ENCODE measurements around the gene SLC2A10.
A peak's percentile ranks its signal among the peaks of the same experiment; 100 is the strongest.

SLC2A10 gene

GRCh38 chr20:46701986-46702385, 7.5 kb upstream of the SLC2A10 start:
- DNase-seq (ENCODE audit: low spot score), result no peak
- no peak for FAIRE-seq

DNA sequence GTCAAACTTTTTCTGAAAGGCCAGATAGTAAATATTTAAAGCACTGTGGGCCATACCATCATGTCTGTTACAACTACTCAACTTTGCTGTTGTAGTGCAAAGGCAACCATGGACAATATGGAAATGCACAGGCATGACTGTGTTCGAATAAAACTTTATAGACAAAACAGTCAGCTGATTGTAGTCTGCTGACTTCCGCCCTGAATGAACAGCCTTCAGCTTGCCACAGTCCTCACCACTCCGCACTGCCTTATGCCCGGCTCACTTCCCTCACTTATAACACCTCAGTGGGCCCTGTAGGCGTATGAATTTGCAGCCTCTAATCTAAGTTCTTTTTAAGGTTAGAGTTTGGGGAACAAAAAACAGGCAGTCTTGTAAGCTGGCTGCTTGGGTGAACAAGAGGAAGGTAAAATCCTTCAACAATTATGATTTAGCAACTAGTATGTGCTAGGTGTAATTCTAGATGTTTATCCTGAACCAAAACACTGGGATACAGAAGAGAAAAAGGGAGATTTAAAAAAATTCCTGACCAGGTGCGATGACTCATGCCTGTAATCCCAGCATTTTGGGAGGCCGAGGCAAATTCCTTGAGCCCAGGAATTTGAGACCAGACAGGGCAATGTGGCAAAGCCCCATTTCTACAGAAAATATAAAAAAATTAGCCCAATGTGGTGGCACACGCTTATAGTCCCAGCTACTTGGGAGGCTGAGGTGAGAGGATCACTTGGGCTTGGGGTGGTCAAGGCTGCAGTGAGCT, 6.8 kb upstream of the SLC2A10 start:
- FAIRE-seq (no peak), DNase-seq (ENCODE audit: low spot score) (peak; percentile 55)

DNA sequence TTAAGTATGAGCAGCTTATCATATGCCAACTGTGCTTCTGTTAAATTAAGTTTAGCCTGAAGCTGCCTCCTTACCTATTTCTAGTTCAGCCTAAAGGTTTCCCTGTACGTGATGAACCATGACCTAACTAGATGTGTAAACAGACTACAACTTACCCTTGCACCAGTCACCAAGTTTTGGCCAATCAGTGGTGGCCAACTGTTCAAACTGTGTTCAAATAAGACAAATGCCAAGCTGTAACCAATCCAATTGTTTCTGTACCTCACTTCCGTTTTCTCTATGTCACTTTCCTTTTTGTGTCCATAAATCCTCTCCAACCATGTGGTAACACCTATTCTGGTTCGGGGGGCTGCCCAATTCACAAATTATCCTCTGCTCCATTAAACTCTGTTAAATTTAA, 6.0 kb upstream of the SLC2A10 start:
- peak; percentile 89 for FAIRE-seq

DNA sequence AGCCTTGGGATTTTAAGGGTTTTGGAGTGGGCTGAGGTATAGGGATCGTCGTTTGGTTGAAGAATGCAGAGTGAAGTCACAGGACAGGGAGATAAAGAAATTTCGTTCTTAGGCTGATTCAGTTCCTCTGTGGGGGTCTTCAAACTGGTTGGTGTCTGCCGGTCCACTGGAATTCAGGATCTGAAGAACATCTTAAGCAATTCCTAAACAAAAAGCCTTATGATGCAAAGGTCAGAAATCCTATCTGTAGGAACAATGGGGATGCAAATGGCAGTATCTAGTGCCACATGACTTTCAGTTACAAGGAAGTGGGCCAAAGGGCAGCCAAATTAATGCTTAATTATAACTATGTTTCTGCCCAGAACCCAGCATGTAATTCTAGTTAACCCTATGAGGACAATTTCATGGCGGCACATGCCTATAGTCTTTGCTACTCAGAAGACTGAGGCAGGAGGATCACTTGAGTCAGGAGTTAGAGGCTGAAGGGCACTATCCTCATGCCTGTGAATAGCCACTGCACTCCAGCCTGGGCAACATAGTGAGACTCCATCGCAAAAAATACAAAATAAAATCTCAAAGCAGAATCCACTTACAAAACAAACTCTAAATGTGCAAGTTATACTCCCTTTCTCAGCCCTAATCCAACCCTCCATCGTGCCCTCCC, 4.6 kb upstream of the SLC2A10 start:
- FAIRE-seq (no peak), DNase-seq (ENCODE audit: low spot score) (no peak)

More for the DNA sequence above, 6.0 kb upstream of the SLC2A10 start:
- DNase-seq (ENCODE audit: low spot score), result no peak

DNA sequence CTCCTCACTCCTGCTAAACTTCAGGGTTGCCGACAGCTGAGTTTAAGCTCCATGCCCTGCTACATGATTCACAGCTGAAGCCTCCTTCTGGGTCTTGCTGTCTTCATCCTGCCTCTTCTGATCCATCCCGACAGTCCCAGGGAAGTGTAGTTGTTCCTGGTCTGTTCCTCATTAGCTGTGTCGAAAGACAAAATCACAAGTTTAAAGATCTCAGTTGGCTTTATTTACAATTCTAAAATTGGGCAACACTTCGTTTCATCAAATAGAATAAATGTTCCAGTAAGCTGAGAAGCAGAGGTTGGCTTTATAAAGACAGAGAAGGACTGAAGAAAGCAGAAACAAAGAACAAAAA, 4.1 kb upstream of the SLC2A10 start:
- FAIRE-seq, result peak; percentile 17
- no peak for DNase-seq (ENCODE audit: low spot score)

DNA sequence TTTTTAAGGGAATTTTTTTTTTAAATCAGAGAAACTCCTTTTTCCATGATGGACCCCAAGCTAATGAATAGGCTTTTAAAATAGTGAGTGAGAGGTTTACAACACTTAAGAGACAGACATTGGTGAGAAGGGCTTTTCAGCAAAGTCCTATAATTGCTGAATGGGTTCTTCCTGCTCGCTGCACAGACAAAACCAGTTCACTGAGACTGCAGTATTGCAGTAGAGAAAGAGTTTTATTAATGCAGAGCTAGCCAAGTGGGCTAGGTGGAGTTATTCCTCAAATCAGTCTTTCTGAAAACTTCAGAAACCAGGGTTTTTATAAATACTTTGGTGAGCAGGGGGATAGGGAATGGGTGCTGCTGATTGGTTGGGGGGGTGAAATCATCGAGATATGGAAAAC, 3.2 kb upstream of the SLC2A10 start:
- DNase-seq (ENCODE audit: low spot score) (no peak), FAIRE-seq (no peak)

DNA sequence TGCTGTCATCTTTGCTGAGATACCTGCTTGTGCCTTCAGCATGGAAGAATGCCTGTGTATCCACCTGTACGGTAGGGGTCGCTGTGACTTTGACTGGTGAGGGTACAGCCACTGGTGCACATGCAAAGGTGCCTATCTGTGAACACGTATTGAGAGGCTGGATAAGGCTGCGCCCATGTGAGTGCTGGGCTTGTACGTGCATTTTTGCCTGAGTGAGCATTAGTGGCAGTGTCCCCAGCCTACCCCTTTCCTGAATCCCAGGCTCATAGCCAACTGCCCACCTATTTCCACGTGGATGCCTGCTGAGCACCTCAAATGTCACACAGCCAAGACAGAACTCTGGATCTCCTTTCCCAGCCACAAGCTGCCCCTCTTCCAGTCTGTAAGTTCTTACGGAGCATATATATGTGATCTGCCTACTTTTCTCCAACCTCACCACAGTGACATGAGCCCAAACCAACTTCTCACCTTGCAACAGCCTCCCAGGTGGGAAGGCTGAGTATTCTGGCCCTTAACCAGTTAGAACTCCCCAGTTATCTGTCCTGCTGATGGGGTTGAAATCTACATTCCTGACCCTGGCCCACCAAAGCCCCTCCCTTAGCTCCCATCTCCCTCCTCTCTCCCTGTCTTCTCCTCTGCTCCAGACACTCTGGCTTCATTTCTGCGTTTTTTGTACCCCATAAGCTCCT, 1.1 kb upstream of the SLC2A10 start:
- DNase-seq (ENCODE audit: low spot score), result no peak
- peak; percentile 40 for FAIRE-seq

DNA sequence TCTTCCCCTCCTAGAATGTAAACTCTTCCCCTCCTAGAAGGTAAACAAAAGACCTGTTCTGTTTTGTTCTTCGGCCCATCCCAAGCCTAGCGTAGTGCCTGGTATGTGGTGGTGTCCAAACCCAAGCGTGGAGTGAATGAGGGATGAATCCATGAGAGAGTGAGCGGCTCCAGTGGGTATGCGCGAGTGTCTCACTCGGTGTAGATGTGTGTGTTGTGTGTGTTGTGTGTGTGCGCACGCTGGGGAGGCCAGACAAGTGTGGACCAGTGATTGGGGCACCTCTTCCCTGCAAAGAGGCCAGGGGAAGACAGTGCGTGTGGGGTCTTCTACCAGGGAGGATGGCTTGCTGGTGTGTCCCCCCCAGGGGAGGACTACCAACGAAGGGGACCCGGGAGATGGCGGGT, 392 bp upstream of the SLC2A10 start:
- FAIRE-seq, result no peak
- DNase-seq (ENCODE audit: low spot score), result no peak

DNA sequence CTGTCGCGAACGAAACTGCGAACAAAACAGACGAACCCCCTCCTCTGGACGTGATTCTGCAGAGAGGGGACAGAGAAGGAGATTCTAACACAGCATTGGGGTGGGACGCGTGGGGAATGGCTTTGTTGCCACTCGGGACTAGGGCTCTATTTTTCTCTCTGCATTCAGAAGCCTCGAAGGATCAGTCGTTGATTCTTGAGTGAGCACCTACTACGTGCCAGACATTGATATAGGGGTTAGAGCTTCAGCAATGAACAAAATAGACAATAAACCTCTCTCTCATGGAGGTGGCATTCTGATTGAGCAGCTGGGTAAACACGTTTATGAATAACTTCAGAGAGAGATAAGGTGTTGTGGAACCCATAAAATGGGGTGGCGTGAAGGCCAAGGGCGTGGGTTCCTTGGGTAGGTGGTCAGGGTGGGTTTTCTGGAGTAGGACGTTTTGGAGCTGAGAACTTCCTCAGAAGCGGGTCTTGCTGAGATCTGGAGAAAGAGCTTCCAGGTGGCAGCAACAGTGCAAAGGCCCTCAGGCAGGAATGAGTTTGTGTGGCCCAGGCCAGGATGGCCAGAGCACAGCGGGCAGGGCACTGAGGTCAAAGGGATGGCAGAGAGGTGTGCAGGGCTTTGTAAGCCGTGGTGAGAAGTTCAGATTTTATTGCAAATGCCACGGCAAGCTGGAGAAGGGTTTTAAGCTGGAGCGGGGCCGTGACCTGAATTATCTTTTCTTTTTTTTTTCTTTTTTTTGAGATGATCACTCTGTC, 884 bp downstream of the SLC2A10 start:
- no peak for FAIRE-seq
- DNase-seq (ENCODE audit: low spot score), result no peak

GRCh38 chr20:46712056-46712636, 2.7 kb downstream of the SLC2A10 start:
- DNase-seq (ENCODE audit: low spot score) (no peak), FAIRE-seq (no peak)

GRCh38 chr20:46713957-46714834, 4.7 kb downstream of the SLC2A10 start:
- DNase-seq (ENCODE audit: low spot score) (no peak), FAIRE-seq (no peak)

DNA sequence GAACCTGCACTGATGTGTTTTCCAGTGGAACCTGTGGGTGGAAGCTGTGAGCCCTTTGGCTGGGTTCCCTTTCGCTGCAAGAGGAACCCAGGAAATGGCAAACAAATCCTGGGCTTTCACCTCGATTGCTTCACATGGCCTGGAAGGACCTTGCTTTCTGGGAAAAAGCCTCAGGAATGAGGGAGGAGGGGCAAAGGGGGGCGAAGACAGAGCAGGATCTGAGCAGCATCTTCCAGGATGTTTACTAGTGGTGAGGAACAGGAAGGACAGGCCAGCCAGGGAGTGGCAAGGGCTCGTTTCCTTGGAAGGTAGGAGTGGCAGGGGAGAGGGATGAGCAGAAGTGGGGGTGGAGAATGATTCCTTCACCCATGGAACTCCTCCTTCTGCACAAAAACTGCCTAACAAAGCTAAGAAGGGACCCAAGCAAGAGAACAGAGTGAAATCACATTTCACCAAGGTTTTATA, 5.9 kb downstream of the SLC2A10 start:
- peak; percentile 77 for DNase-seq (ENCODE audit: low spot score)
- FAIRE-seq, result peak; percentile 5

GRCh38 chr20:46717818-46718541, 8.5 kb downstream of the SLC2A10 start:
- DNase-seq (ENCODE audit: low spot score) (no peak), FAIRE-seq (no peak)

- DNase-seq (ENCODE audit: low spot score) (no peak), FAIRE-seq (no peak)
Measured at GRCh38 chr20:46720019-46720418, 10.6 kb downstream of the SLC2A10 start.

- no peak for FAIRE-seq
- DNase-seq (ENCODE audit: low spot score), result no peak
Measured at GRCh38 chr20:46720776-46721425, 11.5 kb downstream of the SLC2A10 start.

GRCh38 chr20:46721476-46721875, 12.0 kb downstream of the SLC2A10 start:
- FAIRE-seq (no peak), DNase-seq (ENCODE audit: low spot score) (no peak)

DNA sequence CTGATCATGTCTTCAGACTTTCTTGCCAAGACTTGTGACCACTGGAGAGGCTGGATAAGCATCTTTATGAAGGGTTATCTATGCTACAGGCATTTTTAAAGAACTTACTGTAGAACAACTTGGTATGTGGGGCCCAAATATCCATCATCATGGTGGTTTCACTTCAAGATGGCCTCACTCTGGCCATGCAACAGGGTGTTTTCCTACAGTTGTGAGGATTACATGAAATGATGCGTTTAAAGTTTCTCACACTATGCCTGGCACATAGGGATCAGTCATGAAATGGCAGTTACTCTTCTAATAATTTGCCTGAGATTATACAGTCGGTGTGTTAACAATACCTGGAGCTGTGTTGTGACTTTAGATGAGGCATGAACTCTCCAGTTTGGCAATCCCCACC, 13.0 kb downstream of the SLC2A10 start:
- FAIRE-seq (no peak), DNase-seq (ENCODE audit: low spot score) (no peak)

- DNase-seq (ENCODE audit: low spot score), result no peak
- FAIRE-seq, result no peak
Measured at GRCh38 chr20:46723039-46723438, 13.6 kb downstream of the SLC2A10 start.

GRCh38 chr20:46724343-46724959, 15.0 kb downstream of the SLC2A10 start:
- peak; percentile 99 for FAIRE-seq
- no peak for DNase-seq (ENCODE audit: low spot score)

Data from urothelium cell line (cell line).